Melanocyte of skin (primary cell): ENCODE measurements around the gene LCN10. TPM values are rescaled to one million over a fixed set of nuclear protein-coding genes. Genes with fewer than 3 reads are reported as not detected.

Experiments
- small RNA-seq, 2 donors: library from RNA; depleted of rRNA; stranded (forward); fragments of <200 nt; gene quantifications; one replicate each; pipeline ENCODE3, GENCODE V24; 2012
- total RNA-seq, 2 donors: library from RNA; depleted of rRNA; stranded (reverse); fragments of >200 nt; gene quantifications; 2 replicates each; pipeline ENCODE4 v1.2.3, GENCODE V29; 2012

LCN10 gene
- total RNA-seq = not detected

DNA sequence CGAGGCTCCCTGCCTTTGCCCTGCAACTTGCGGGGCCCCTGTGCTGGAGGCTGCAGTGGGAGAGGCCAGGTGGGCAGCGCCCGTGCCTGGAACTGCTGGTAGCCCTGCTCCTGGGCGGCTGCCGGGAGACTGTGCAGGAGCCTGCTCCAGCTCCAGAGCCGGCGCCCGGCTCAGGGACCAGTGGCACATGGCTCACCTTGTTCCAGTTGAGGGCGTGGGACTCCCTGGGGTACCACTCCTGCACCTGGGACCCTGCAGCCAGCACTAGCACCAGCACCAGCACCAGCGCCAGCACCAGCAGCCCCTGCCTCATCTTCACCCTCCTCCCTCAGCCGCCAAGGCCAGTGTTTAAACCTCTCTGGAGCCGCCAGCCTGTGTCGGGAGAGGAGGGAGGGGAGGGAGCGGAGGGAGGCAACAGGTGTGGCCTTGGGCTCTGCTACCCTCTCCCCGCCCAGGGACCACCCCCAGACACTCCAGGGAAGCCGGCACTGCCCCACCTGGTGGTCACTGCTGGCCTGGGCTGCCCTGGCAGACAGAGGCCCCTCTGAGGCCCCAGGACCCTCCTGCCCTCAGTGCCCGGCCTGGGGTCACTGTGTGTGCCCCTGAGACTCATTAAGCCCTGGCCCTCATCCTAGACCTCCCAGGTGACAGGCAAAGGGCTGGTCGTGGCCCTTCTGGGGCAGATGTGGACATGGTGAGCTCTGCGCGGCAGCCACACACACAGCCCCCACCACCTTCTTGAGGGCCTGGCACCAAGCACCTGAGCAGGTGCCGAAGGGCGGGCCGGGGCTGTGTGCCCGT, at the start of gene LCN10:
LCN10 (minus strand) TSS at position 350 of the 801 bp plus-strand sequence; CDS start at position 313, 37 bp downstream.

DNA sequence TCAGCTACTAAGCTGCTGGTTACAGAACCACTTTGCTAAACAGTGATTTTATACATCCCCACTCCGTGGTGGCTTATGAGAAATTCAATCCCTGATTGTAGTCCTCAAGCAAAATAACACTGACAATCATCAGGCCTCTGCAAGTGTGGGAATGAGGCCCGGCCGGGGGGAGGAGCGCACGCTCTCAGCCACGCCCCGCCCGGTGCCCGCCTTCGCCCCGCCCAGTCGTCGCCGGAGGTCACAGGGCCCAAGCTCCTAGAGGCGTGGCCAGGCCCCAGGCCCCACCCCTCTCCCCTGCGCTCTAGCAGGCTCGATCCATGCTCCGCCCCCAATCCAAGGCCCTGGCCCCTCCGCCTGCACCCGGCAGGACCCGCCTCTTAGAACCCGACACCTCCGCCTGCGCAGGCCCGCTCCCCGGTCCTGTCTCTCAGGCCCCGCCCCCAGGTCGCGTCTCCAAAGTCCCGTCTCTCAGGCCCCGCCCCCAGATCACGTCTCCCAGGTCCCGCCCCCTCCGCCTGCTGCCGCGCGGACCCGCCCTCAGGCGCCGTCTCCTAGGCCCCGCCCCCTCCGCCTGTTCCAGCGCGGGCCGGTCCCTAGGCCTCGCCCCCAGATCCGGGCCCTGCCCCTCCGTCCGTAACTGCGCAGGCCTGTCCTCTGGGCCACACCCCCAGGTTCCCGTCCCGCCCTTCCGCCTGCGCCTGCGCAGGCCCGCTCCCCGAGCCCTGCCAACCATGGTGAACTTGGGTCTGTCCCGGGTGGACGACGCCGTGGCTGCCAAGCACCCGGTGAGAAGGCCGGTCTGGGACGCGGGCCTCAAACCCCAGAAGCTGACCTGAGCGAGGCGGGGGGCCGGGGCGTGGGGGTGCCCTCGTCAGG, 48.1 kb upstream of the LCN10 start, which contains the start of gene TMEM141:
TMEM141 (plus strand) TSS at position 705 of the 876 bp plus-strand sequence; CDS start at position 732, 27 bp downstream.

GRCh38 chr9:136764301-136764891, 21.7 kb upstream of the LCN10 start, which contains the start of gene LCN15:
LCN15 (minus strand) TSS chr9:136764518; CDS start chr9:136764488, 30 bp downstream.

DNA sequence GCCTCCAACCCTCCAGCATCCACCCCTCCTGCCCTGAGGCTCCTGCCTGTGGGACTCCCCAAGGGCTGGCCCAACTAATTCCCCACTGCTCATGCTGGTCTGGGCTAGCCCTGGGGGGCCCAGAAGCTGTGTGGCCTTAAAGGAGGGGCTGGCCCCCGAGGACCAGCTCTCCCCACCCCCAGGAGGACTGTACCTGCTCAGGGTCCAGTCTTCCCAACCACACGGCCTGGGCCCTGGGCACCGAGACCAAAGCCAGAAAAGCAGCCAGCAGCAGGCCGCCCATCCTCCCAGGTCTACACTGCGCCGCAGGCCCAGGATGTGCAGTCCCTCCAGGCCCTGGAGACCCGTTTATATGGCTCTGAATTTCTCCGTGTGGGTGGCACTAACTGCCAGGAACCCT, 5.5 kb upstream of the LCN10 start, which contains the start of gene LCN6:
LCN6 (minus strand) TSS at position 325 of the 400 bp plus-strand sequence; CDS start at position 283, 42 bp downstream.

GRCh38 chr9:136711751-136712689, 30.7 kb downstream of the LCN10 start, which contains the start of gene DIPK1B:
DIPK1B (plus strand) TSS chr9:136712572; CDS start chr9:136712666, 94 bp downstream.

Small RNA genes within 50 kb of the gene (small RNA-seq; reads per million reads assigned to genes)
- gene ATP6V1G1P3 (0 reads per million in 2 donors), gene MIR6722 (0 to 0.09 reads per million in 2 donors)

Other genes with a start within 250 kb of the LCN10 start
- 10 to 100 TPM in 1 of 2 donors, 1 to 10 TPM in 1; 9.6 to 23.0 TPM for gene NOTCH1, start 196.9 kb downstream of the LCN10 start, total RNA-seq
- gene EGFL7, start 80.0 kb downstream of the LCN10 start, total RNA-seq = 10 to 100 TPM in 1 of 2 donors, 1 to 10 TPM in 1; 5.9 to 18.3 TPM
- 10 to 100 TPM; 48.2 to 67.3 TPM for gene AGPAT2, start 55.5 kb downstream of the LCN10 start, total RNA-seq
- 10 to 100 TPM in 1 of 2 donors, 1 to 10 TPM in 1; 8.6 to 11.7 TPM for gene DIPK1B, start 30.4 kb downstream of the LCN10 start, total RNA-seq
- not detected for gene LCN6, start 5.6 kb upstream of the LCN10 start, total RNA-seq
- gene LCN8, start 15.3 kb upstream of the LCN10 start, total RNA-seq = not detected
- gene LCN15, start 21.6 kb upstream of the LCN10 start, total RNA-seq = not detected
- gene TMEM141, start 48.4 kb upstream of the LCN10 start, total RNA-seq = 10 to 100 TPM; 42.3 to 55.4 TPM
- gene CCDC183, start 53.4 kb upstream of the LCN10 start, total RNA-seq = under 1 TPM; 0.67 to 0.69 TPM
- 100 to 1,000 TPM in 1 of 2 donors, 10 to 100 TPM in 1; 84.3 to 100 TPM for gene RABL6, start 65.0 kb upstream of the LCN10 start, total RNA-seq
- gene AJM1, start 99.5 kb upstream of the LCN10 start, total RNA-seq = under 1 TPM; 0.33 to 0.34 TPM
- gene PHPT1, start 106.5 kb upstream of the LCN10 start, total RNA-seq = 10 to 100 TPM; 40.0 to 51.6 TPM
- gene MAMDC4, start 109.4 kb upstream of the LCN10 start, total RNA-seq = under 1 TPM; 0.67 to 0.69 TPM
- 100 to 1,000 TPM; 181 to 217 TPM for gene EDF1, start 123.4 kb upstream of the LCN10 start, total RNA-seq
- gene TRAF2, start 143.6 kb upstream of the LCN10 start, total RNA-seq = 10 to 100 TPM; 18.9 to 27.3 TPM
- 100 to 1,000 TPM; 140 to 142 TPM for gene FBXW5, start 201.8 kb upstream of the LCN10 start, total RNA-seq
- under 1 TPM in 1 of 2 donors, not detected in 1; under 0.01 TPM for gene C8G, start 202.3 kb upstream of the LCN10 start, total RNA-seq
- not detected for gene LCN12, start 209.3 kb upstream of the LCN10 start, total RNA-seq
- not detected for gene PTGDS, start 234.6 kb upstream of the LCN10 start, total RNA-seq
- gene LCNL1, start 240.1 kb upstream of the LCN10 start, total RNA-seq = not detected
- gene PAXX, start 249.5 kb upstream of the LCN10 start, total RNA-seq = 10 to 100 TPM; 15.1 to 20.6 TPM